ENCODE results near the gene HOXD10.

The HOXD10 gene

GRCh38 chr2:176107731-176108181, 8.8 kb upstream of the HOXD10 start:
- DNase-seq: no peak

- DNase-seq: no peak
Measured at GRCh38 chr2:176109192-176109901, 7.2 kb upstream of the HOXD10 start.

GRCh38 chr2:176109946-176110345, 6.6 kb upstream of the HOXD10 start:
- DNase-seq: no peak

- no peak for DNase-seq
Measured at GRCh38 chr2:176110415-176111308, 5.9 kb upstream of the HOXD10 start.

GRCh38 chr2:176111309-176111663, 5.3 kb upstream of the HOXD10 start:
- DNase-seq: no peak

GRCh38 chr2:176111846-176112374, 4.7 kb upstream of the HOXD10 start:
- no peak for DNase-seq

- DNase-seq: no peak
Measured at GRCh38 chr2:176112375-176113302, 3.9 kb upstream of the HOXD10 start.

DNA sequence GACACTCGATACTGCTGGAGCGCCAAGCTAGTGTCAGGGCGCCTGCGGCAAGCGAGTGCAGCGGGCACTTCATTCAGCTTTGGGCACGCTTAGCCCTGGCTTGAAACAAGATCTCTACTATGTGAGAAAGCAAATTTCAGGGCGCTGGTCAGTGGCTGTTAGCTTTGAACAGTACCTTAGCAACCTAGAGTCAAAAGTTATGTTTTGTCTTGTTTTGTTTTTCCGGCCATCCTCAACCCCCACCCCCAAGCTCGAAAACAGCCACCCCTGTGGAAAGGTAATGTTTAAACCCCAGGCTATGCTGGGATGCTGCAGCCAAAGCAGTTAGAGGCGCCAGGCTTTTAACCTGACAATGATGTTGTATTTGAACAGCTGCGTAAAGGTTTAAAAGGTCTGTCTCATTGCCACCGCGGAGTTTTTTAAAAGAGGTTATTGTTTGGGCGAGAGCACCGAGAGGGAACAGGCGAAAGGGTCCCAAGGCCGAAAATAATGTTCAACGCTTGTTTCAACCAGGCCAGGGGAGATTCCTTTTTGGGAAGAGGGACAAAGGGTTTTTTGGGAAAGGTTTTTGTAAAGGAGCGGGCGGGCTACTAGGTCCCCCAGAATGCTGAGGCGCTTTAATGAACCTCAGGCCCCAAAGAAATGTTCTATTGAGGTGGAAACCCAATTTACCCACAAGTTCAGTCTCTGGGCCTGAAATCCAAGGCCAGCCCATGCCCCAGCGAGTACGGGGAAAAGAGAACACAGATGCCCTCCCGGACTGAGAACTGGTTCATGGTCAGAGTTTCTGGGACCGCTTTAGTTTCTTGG, 2.3 kb upstream of the HOXD10 start:
- DNase-seq: no peak

- DNase-seq: no peak
Measured at GRCh38 chr2:176114930-176115625, 1.5 kb upstream of the HOXD10 start.

- no peak for DNase-seq
Measured at GRCh38 chr2:176117162-176117822, 714 bp downstream of the HOXD10 start.

- DNase-seq: no peak
Measured at GRCh38 chr2:176117823-176118371, 1.3 kb downstream of the HOXD10 start.

GRCh38 chr2:176118601-176119339, 2.2 kb downstream of the HOXD10 start:
- DNase-seq: no peak

- DNase-seq: no peak
Measured at GRCh38 chr2:176120364-176121189, 4.0 kb downstream of the HOXD10 start.

GRCh38 chr2:176121190-176122051, 4.8 kb downstream of the HOXD10 start:
- DNase-seq: no peak

DNA sequence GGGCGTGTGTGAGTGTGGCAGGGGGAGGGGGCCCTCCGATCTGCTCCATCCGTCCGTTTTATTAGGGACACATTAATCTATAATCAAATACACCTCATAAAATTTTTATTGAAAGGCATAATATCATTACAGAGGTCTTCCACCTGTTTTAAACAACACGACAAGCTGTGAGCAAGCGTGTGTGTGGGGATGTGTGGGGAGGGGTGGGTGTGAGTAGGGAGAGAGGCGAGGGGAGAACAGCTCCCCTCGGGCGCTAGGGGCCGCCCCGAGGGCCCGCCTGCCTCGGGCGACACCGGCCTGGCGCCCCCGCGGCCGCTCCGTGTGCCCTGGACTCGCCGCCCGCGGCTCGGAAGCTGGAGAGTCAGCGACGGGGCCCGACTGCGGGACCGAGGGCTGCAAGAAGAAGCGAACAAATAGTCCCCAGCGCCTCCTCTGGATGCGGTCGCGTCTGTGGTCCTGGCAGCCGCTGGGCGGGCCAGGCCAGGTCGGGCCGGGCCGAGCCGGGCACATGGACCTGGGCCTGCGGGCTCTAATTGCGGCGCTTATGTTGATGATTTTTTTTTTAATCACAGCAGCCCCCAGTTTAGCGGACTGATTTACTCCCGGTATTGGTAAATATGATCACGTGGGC, 5.6 kb downstream of the HOXD10 start:
- DNase-seq: no peak

- DNase-seq: no peak
Measured at GRCh38 chr2:176122683-176123410, 6.3 kb downstream of the HOXD10 start, which contains the start of gene HOXD9. HOXD9 (plus strand) TSS chr2:176122719; CDS start chr2:176122769, 50 bp downstream.

All from CD4-positive, alpha-beta T cell treated with Interferon gamma for 1 hour (primary cell).